GM19193 (cell line): ENCODE data around the gene TMEM35B.

Experiments used
- POLR2A ChIP-seq: IDR thresholded peaks from 4 replicates; pipeline ENCODE4 v1.6.1; 2011; ENCODE audit not compliant: insufficient read depth, insufficient read length; ENCODE audit errors: extremely low read depth

Gene TMEM35B

DNA sequence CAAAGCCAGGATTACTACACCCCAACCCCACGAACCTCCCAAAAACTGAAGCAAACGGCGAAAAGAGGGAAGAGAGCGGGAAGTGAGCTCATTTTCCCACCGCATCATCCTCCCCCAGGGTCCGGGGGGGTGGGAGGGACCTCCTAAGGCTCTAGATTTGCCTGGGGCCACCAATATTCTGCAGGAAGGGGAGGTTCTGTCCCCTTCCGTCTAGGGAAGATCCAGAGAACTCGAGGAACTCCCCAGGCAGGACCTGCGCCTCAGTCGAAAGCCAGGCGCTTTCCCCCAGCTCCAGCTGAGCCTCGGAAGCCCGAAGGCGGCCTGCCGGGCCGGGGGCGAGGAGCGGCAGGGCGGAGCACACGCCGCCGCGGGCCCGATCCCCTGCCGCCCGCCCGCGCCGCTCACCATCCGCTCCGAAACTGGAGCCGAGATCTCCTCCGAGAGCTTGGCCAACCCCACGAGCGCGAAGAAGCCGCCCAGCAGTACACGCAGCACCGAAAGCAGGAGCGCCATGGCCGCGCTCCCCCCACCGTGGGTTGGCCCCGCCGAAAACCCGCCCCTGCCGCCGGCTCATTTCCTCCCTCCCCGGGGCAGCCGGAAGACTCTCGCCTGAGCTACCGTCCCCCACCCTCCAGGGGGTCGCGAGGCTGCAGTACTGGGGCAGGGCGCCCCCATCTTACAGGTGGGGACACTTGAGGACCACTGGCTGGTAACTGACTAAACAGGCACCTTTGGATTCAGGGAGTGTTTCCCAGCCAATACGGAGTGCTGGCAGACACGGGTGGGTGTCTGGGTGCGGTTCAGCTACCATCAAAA is at the start of gene TMEM35B:
Gene TMEM35B, minus strand, starts transcription at position 555 of the 816 bp plus-strand sequence. Its CDS starts 42 bp downstream, at position 513.
- peak; percentile 88 for TF ChIP-seq POLR2A

DNA sequence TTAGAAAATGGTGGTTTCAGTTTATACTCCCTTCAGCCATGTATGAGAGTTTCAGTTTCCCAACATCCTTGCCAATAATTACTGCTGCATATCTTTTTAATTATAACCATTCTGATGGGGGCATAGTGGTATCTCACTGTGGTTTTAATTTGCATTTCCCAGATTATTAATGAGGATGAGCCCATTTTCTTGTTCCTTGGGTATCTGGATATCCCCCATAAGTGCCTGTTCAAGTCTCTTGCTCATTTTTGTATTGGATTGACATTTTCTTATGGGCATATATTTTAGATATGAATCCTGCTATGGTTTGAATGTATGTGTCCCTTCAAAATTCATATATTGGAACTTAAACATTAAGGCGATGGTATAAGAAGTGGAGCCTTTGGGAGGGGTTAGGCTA is 48.2 kb upstream of the TMEM35B start:
- no peak for TF ChIP-seq POLR2A

DNA sequence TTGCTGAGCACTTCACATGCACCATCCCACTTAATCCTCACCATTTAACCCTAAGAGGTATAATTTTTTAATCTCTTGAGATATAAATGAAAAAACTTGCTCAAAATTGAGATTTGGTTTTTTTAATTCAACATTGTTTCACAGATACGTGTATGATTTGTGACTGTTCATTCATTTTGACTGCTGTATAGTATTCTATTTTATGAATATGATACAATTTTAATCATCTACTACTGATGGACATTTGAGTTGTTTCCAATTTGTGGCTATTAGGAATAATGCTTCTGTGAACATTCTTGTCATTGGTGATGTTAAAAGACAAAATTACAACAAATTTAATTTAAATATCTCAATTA is 47.2 kb upstream of the TMEM35B start:
- no peak for TF ChIP-seq POLR2A

DNA sequence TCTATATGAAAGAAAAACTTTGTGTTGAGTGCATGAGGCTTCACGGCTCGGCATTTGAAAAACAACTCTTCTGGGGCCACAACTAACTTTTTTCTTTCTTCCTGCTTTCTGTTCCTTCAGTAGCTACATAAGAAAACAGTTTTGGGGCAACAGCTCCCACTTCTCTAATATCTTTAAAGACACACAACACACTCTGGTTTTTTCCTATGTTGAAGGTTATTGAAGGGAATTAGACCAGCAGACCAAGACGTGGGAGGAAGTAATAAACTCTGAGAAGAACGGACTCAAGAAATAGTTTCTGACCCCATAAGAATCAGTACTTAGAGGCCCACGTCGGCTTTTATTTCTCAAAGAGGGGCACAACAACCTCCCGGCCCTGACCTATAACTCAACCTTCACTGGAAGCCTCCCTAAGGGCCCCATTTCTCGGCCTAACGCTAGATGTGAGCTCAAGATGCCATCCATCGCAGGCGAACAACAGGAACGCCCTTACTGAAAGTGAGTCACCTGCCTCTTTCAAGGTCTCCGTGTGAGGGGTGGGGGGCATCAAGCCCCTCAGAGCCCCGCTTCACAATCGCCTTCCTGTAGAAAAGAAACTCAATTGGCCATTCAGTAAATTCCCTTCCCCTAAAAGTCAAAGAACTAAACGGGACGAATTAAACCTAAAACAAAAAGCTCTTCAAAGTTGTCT is 45.8 kb upstream of the TMEM35B start:
- no peak for TF ChIP-seq POLR2A

DNA sequence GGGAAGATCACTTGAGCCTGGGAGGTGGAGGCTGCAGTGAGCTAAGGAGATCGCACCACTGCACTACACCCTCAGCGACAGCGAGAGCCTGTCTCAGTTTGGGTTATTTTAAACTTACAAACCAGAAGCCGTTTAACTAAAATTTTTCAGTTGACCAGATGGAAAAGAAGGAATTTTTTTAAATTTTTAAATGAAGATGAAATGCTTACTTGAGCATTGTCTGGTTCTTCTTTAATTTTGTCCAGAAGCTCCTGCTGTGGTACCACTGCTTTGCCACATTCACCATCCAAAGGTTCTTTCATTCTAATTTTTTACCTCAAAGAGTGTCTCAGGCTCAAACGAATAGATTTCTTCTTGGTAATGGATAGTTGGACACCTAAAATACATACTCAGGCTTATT is 45.2 kb upstream of the TMEM35B start:
- TF ChIP-seq POLR2A = no peak

DNA sequence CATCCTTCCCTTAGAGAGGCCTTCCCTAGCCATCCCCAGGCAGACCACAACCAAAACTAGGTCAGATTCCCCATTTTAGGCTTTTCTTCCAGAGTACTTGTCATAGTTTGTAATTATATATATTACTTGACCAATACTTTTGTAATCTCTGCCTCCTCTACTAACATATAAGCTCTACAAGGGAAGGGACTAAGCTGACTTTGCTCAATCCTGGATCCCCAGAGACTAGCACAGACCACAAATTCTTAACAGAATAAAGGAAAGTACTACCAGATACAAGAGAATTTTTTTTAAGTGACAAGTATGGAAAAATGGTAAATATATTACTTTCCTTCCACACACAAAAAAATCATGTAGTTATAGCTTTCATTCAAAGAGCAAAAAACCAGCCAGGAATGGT is 44.6 kb upstream of the TMEM35B start:
- no peak for TF ChIP-seq POLR2A

DNA sequence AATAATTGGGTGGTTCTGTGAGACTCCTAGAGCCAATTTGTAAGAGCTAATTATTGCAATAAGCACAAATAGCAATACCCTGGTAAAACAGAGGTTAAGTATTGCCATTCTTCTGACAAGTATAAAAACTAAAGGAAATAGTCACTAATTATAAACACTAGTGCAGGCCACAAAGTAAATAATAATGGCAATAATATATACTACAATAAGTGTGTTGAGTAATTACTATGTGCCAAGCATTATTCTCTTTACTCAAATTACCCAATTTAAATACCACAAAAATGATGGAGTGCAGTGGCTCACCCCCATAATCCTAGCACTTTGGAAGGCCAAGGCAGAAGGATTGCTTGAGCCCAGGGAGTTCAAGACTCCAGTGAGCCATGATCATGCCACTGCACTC is 31.3 kb upstream of the TMEM35B start:
- TF ChIP-seq POLR2A = no peak

DNA sequence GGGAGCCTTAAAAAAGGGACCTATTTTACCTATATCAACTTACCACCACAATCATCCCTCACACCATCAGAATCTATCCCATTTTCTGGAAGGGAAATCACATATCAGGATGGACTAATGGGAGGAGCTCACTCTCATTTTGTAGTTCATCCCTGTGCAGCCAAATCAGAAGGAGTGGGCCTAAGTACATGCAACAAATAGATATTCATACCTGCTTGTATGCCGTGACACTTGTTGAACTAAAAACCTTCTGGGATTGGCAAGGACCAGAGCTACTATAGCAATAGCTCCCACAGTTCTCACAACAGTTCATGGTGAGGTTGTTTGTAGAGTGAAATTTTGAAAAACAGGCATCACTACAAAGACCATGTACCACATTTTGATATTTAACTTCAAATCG is 29.3 kb upstream of the TMEM35B start:
- TF ChIP-seq POLR2A = no peak

DNA sequence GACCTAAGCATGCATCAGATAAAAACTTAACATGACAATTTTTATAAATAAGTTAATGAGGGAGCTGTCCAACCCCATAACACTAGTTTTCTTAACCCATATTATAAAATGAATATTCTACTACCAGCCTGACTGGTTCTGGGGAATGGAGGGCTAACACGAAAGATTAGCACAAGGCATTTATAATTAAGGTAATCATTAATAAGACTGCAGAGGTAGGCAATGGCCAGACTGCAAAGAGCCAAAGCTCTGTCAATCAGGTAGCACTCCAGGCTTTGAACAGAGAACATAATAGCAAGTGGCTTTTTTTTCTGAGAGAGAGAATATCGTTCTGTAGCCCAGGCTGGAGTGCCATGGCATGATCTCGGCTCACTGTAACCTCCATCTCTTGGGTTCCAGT is 20.6 kb upstream of the TMEM35B start:
- no peak for TF ChIP-seq POLR2A

DNA sequence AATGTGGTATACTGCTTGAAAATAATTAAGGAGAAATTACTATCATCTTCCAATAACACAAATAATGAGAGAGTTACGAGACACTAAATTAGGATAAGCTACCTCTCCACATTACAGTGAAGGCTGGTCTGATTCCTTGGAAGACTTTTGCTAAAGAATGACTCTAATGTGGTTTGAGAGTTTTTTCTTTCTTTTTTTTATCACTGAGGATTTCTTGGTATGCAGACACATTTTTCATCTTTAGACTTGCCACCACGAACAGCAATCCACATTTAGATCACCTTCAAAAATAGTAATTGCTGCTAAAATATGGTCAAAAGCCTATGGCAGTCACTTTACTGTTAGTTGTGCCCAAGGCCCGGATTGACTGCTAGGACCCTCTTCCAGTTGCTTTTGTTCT is 16.6 kb upstream of the TMEM35B start:
- no peak for TF ChIP-seq POLR2A

DNA sequence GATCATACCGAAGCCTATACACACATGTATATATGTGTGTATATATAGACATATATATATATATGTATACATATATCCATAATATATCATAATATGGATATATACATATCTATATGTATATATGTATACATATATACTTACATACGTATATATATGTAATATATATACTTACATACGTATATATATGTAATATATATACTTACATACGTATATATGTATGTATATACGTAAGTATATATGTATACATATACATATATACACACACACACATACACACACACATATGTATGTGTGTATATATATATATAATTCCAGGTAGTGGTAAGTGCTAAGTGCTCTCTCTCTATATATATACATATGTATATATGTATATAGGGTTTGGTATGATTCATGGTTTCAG is 9.7 kb upstream of the TMEM35B start:
- TF ChIP-seq POLR2A = no peak

DNA sequence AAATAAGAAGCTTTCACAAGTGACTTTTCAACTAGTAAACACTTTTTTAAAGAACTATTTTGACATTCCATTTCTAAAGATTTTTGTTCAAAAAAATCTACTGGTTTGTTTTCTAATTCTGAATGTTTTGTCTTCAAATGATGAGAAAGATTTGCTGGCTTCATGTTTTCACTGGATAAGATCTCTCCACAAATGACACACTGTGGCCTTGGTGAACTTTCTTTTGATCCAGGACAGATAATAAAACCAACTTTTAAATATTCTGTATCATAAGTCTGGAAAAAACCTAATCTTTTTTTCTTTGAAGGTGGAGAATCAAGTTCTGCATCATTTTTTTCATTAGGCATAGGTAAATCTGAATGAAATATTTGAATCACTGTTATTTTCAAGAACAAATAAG is 3.4 kb upstream of the TMEM35B start:
- TF ChIP-seq POLR2A = no peak

DNA sequence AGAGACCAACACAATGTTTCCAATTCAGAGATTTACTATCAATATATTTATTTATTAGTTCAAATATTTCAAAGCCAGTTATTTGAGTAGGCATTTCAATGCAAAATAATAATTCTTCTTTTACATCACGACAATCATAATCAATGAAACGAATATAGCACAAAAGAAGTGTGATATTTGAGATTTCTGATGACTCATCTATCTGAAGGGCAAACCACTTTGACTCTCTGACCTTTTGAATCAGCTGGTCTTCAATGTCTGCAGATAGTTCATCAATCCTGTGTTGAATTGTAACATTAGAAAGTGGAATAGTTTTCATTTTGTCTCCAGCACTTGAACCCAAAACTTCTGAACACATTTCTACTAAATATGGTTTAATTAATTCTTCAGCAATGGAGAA is 3.0 kb upstream of the TMEM35B start:
- no peak for TF ChIP-seq POLR2A

DNA sequence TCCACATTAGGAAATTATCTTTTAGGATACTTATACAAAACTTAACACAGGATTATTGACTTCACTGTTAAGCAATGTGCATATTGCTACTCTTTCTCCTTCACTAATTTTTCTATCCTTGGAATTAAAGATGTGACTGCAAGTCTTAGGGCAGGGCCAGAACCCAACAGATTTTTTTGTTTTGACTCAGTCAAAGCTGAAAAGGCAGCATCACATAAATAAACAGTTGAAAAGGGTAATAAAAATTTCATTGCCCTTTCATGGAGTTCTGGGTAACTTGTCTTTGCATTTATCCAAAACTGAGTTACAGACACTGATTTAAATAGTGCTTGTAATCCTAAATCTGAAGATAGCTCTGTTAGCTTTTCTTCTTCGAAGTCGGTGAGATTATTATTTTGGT is 1.9 kb upstream of the TMEM35B start:
- no peak for TF ChIP-seq POLR2A

DNA sequence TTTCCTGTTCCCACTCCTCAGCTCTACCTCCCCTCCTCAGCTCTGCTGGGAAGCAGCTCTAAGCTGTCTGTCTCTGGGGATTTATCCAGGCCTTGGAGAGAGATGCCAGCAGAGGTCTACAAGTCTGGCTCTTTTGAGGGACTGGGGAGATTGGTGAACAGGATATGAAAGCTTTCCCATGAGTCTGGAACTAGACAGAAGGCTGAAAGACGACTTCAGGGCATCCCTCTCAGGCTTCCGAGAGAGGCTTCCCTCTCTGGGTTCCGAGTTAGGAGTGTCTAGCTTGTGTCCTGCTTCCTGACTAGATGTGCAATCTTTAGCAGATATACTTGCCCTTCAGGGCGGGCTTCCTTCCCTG is 733 bp downstream of the TMEM35B start:
- TF ChIP-seq POLR2A = no peak

DNA sequence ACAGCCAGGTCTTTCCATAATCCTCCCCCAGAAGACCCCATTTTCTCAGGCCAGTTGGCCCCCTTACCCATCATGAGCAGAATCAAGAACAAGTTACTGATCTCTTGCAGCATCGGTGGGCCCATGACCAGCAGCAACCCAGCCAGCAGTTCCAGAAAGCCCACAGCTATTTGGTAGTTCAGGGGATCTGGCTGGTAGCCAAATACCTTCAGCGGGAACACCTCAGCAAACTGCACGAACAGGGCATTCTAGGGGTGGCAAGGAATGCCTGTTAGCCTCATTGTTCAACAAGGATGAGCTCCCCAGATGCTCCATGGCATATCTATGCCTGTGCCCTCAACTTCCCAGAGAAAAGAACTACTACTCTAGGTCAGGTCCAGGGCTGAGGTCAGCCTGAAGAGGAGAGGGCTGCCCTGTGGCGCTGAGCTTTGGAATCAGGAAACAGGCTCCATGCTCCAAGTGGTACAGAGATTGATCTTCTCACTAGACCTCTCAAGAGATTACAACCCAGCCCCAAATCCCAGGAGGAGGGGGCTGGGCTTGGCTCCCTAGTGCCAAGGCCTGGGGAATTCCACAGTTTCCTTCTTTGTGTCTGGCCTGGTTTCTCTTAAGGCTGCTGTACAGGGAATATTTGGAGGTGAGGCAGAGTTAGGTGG is 1.3 kb downstream of the TMEM35B start:
- TF ChIP-seq POLR2A = no peak
